Activated naive CD4-positive, alpha-beta T cell treated with anti-CD3 and anti-CD28 coated beads for 36 hours (primary cell): ENCODE measurements around the gene DPP10. TPM values are rescaled to one million over a fixed set of nuclear protein-coding genes. Genes with fewer than 3 reads are reported as not detected.

Experiments used
- CTCF ChIA-PET: fragments of 350-600 bp; sonication (Branson Sonifier 250); formaldehyde crosslinking; loops from one replicate; lab custom pipeline; 2021; ENCODE audit warnings: antibody characterized with exemption; lab: Charles Lee
- DNase-seq: peaks from one replicate; pipeline ENCODE4 v3.0.0-alpha.2; 2020
- H3K27ac Mint-ChIP-seq: one replicate; pipeline ENCODE4 v1.8.0; 2021; ENCODE audit warnings: mild to moderate bottlenecking, mixed read lengths
- H3K27me3 Mint-ChIP-seq: one replicate; pipeline ENCODE4 v1.8.0; 2021; ENCODE audit warnings: low read depth, mixed read lengths
- H3K36me3 Mint-ChIP-seq: one replicate; pipeline ENCODE4 v1.8.0; 2021; ENCODE audit warnings: low read depth, mixed read lengths
- H3K4me1 Mint-ChIP-seq: one replicate; pipeline ENCODE4 v1.8.0; 2021; ENCODE audit warnings: low read depth, mixed read lengths
- H3K4me3 Mint-ChIP-seq: one replicate; pipeline ENCODE4 v1.8.0; 2021; ENCODE audit warnings: mild to moderate bottlenecking, moderate library complexity, mixed read lengths
- H3K9me3 Mint-ChIP-seq: one replicate; pipeline ENCODE4 v1.8.0; 2021; ENCODE audit warnings: mixed read lengths
- intact Hi-C: fragments of 100-400 bp; cut with micrococcal nuclease; formaldehyde crosslinking; loops from one replicate; pipeline ENCODE4 v1.15.1; 2023
- total RNA-seq, 2 experiments: library from RNA; stranded (reverse); gene quantifications; one replicate each; pipeline ENCODE4 v1.2.3, GENCODE V29; 2021

DPP10 gene
- total RNA-seq, 2 experiments from 2014 or later = not detected

DNA sequence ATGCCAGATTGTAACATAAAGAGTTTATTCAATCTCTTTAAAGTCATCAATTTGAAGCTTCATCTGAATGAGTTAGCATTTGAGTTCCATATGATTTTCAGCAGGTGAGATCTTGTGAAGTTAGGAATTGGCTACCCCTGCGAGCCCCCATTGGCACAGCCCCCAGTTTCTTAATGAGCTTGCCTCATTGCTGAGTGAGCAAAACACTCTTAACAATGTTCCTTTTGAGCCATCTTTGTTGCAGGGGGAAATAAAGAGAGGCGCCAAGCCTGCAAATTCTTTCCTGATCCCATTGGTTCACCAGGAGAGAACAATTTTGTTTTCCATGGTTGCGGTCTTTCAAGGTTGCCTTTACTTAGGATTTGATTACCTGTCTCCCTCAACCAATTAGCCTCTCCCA, 18.7 kb downstream of the DPP10 start:
- H3K36me3 Mint-ChIP-seq = no peaks in the 10 kb centered on the region
- no peak overlapping the region for H3K4me3 Mint-ChIP-seq
- no peaks in the 10 kb centered on the region for H3K4me1 Mint-ChIP-seq
- peaks cover 3% of the 10 kb centered on the region for H3K27me3 Mint-ChIP-seq
- CTCF ChIA-PET = no interaction called here
- H3K9me3 Mint-ChIP-seq = no peaks in the 10 kb centered on the region
- no peak for DNase-seq
- H3K27ac Mint-ChIP-seq = no peak overlapping the region
- intact Hi-C loops = no loop called here

- no peak overlapping the region for H3K27ac Mint-ChIP-seq
- CTCF ChIA-PET = no interaction called here
- H3K4me1 Mint-ChIP-seq = no peaks in the 10 kb centered on the region
- intact Hi-C loops = no loop called here
- H3K9me3 Mint-ChIP-seq = no peaks in the 10 kb centered on the region
- H3K27me3 Mint-ChIP-seq = peaks cover 3% of the 10 kb centered on the region
- H3K36me3 Mint-ChIP-seq = no peaks in the 10 kb centered on the region
- no peak for DNase-seq
- no peak overlapping the region for H3K4me3 Mint-ChIP-seq
Measured at GRCh38 chr2:114464961-114465706, 22.7 kb downstream of the DPP10 start.

GRCh38 chr2:114468343-114468742, 25.9 kb downstream of the DPP10 start:
- no peak for DNase-seq
- Mint-ChIP-seq H3K4me3 (no peak overlapping the region), H3K27me3 (peaks cover 3% of the 10 kb centered on the region), H3K36me3 (no peaks in the 10 kb centered on the region), H3K9me3 (no peaks in the 10 kb centered on the region), H3K27ac (no peak overlapping the region), H3K4me1 (no peaks in the 10 kb centered on the region)
- intact Hi-C loops = no loop called here
- CTCF ChIA-PET = no interaction called here

DNA sequence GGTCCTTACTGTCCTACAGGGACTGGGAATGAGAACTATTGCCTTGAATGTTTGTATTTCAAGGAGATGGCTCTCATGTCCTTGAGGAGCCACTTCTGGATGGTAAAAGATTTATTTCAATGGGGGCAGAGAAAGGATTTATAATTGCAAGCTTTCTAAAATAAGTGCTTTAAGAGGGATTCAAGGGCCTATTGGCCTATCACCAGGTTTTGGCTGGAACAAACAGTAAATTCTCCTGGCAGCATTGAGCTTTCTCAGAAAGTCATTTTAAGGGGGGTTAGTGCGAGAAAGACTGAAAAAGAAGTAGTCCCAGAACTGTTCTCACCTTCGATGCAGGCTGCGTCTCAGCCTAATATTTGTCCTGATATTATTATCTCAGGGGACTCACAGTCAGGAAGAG, 29.8 kb downstream of the DPP10 start:
- Mint-ChIP-seq H3K9me3 (no peaks in the 10 kb centered on the region), H3K27ac (no peak overlapping the region), H3K4me1 (no peaks in the 10 kb centered on the region), H3K27me3 (no peaks in the 10 kb centered on the region), H3K36me3 (no peaks in the 10 kb centered on the region), H3K4me3 (no peak overlapping the region)
- DNase-seq = no peak
- intact Hi-C loops = no loop called here
- CTCF ChIA-PET = no interaction called here

DNA sequence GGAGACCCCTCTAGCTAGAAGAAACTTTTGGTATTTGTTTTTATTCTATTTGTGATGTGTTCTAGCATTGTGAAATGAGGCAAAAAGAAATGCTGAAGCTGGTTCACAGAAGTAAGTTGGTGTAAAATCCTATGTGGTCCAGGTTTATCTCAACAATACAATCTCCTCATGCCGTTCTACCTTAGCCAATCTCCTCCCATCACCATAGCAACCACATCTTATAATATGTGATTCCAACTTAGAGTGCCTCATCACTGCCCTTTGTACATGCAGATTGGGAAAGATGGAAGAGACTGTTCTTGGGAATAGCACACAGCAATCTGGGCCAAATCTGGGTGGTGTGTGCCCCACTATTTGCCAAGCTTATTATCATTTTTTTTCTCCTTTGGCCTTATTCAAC, 30.3 kb downstream of the DPP10 start:
- Mint-ChIP-seq H3K27ac (no peak overlapping the region), H3K27me3 (no peaks in the 10 kb centered on the region), H3K9me3 (no peaks in the 10 kb centered on the region), H3K4me1 (no peaks in the 10 kb centered on the region), H3K36me3 (no peaks in the 10 kb centered on the region), H3K4me3 (no peak overlapping the region)
- intact Hi-C loops = no loop called here
- CTCF ChIA-PET = no interaction called here
- DNase-seq = no peak

- DNase-seq = no peak
- Mint-ChIP-seq H3K4me1 (no peaks in the 10 kb centered on the region), H3K36me3 (no peaks in the 10 kb centered on the region), H3K27ac (no peak overlapping the region), H3K9me3 (no peaks in the 10 kb centered on the region), H3K27me3 (no peaks in the 10 kb centered on the region), H3K4me3 (no peak overlapping the region)
- CTCF ChIA-PET = no interaction called here
- intact Hi-C loops = no loop called here
Measured at GRCh38 chr2:114488841-114489530, 46.5 kb downstream of the DPP10 start.

DNA sequence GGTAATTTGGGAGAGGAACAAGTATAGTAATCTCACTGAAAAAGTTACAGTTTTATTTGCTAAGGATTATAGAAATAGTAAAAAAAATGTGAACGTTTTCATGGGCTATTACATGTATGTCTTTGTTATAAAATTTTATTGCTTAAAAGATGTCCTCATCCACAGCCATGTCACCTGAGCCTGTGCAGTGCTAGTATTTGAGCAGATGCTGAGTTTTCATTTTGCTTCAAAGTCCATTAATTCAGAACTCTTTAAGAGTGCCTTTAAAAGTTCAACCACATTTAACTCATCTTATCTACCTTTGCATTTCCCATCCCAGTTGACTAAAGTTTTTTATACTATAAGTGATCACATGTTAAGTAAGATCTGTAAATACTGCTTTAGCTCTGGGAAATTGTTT, 52.6 kb downstream of the DPP10 start:
- no peak overlapping the region for H3K4me3 Mint-ChIP-seq
- H3K27me3 Mint-ChIP-seq = no peaks in the 10 kb centered on the region
- no peaks in the 10 kb centered on the region for H3K9me3 Mint-ChIP-seq
- H3K4me1 Mint-ChIP-seq = no peaks in the 10 kb centered on the region
- DNase-seq = no peak
- H3K27ac Mint-ChIP-seq = no peak overlapping the region
- intact Hi-C loops = no loop called here
- CTCF ChIA-PET = no interaction called here
- no peaks in the 10 kb centered on the region for H3K36me3 Mint-ChIP-seq

- H3K4me3 Mint-ChIP-seq = no peak overlapping the region
- no peak overlapping the region for H3K27ac Mint-ChIP-seq
- DNase-seq = no peak
- intact Hi-C loops = no loop called here
- no peaks in the 10 kb centered on the region for H3K9me3 Mint-ChIP-seq
- CTCF ChIA-PET = no interaction called here
- H3K27me3 Mint-ChIP-seq = no peaks in the 10 kb centered on the region
- H3K4me1 Mint-ChIP-seq = no peaks in the 10 kb centered on the region
- H3K36me3 Mint-ChIP-seq = no peaks in the 10 kb centered on the region
Measured at GRCh38 chr2:114496959-114497358, 54.5 kb downstream of the DPP10 start.

GRCh38 chr2:114499101-114499500, 56.7 kb downstream of the DPP10 start:
- Mint-ChIP-seq H3K27me3 (no peaks in the 10 kb centered on the region), H3K4me1 (no peaks in the 10 kb centered on the region), H3K9me3 (no peaks in the 10 kb centered on the region), H3K36me3 (no peaks in the 10 kb centered on the region), H3K4me3 (no peak overlapping the region), H3K27ac (no peak overlapping the region)
- CTCF ChIA-PET = no interaction called here
- intact Hi-C loops = no loop called here
- DNase-seq = no peak

- no peaks in the 10 kb centered on the region for H3K9me3 Mint-ChIP-seq
- H3K27ac Mint-ChIP-seq = no peak overlapping the region
- intact Hi-C loops = no loop called here
- H3K36me3 Mint-ChIP-seq = no peaks in the 10 kb centered on the region
- CTCF ChIA-PET = no interaction called here
- no peak for DNase-seq
- no peaks in the 10 kb centered on the region for H3K4me1 Mint-ChIP-seq
- no peak overlapping the region for H3K4me3 Mint-ChIP-seq
- peaks cover 15% of the 10 kb centered on the region for H3K27me3 Mint-ChIP-seq
Measured at GRCh38 chr2:114507744-114508143, 65.3 kb downstream of the DPP10 start.

DNA sequence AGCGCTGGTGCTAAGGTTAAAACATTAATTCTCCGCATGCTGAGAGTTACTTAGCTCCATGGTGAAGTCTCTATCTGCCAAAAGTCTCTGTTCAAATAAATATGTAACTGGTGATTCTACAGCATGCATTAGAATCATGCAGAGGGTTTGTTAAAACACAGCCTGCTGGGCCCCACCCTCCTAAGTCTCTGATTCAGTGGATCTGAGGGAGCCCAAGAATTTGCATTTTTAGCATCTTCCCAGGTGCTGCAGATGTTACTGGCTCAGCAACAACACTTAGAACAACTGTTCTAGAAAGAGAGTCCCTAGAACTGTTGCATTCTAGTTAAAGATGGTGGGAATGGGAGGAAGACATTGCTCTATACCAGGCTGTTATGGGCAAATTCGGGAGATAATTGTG, 73.4 kb downstream of the DPP10 start:
- Mint-ChIP-seq H3K9me3 (no peaks in the 10 kb centered on the region), H3K27ac (no peak overlapping the region), H3K27me3 (peaks cover 12% of the 10 kb centered on the region), H3K36me3 (no peaks in the 10 kb centered on the region), H3K4me1 (no peaks in the 10 kb centered on the region), H3K4me3 (no peak overlapping the region)
- intact Hi-C loops = no loop called here
- CTCF ChIA-PET = no interaction called here
- no peak for DNase-seq

DNA sequence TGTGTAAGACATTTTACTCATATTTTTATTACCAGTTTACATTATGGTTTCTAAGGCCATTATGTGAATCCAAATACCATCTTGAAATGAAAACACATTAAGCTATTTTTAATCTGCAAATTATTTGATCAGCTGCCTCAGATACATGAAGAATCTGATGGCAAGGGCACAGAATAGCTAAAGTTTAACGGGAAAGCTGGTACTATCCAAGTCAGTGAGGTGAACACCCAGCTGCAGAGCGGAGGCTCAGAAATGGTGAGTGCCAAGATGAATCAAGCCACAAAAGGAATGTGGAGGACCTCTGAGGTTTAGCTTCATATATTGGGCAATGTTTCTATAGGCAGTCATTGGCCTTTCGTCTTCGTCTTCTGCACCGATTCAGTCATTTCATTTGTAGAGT, 75.1 kb downstream of the DPP10 start:
- Mint-ChIP-seq H3K9me3 (no peaks in the 10 kb centered on the region), H3K4me3 (no peak overlapping the region), H3K4me1 (no peaks in the 10 kb centered on the region), H3K27ac (no peak overlapping the region), H3K36me3 (no peaks in the 10 kb centered on the region), H3K27me3 (peaks cover 10% of the 10 kb centered on the region)
- intact Hi-C loops = no loop called here
- CTCF ChIA-PET = interaction anchor here (0.6 kb wide), 1 partner anchor 913 kb away, joined by 5 read pairs; no protein-coding TSS in a partner anchor
- DNase-seq = no peak

DNA sequence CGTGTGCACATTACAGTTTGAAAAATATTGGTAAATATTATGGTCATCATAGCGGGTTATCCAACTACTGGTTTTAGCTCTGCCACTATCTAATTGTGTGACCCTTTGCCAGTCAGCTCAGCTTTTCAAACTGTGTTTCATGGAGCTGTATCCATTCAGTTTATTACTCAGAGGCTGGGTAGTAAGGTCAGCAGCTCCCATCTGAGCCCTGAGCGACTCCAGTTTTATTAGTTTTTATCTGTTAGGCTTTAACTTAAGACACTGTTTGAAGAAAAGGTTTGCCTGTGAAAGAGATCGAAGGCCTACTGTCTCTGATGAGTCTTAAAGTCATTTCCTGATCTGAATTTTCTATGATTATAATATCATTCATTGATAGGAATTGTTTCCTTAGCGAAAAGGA, 76.3 kb downstream of the DPP10 start:
- H3K27me3 Mint-ChIP-seq = peaks cover 10% of the 10 kb centered on the region
- H3K27ac Mint-ChIP-seq = no peak overlapping the region
- intact Hi-C loops = no loop called here
- no peak for DNase-seq
- H3K9me3 Mint-ChIP-seq = no peaks in the 10 kb centered on the region
- no peaks in the 10 kb centered on the region for H3K4me1 Mint-ChIP-seq
- CTCF ChIA-PET = no interaction called here
- H3K36me3 Mint-ChIP-seq = no peaks in the 10 kb centered on the region
- no peak overlapping the region for H3K4me3 Mint-ChIP-seq
